Measurements from ENCODE around the gene CKS1B. TPM values are rescaled to one million over a fixed set of nuclear protein-coding genes. Genes with fewer than 3 reads are reported as not detected.
A peak's percentile ranks its signal among the peaks of the same experiment; 100 is the strongest.

CKS1B gene
- polyA plus RNA-seq, 3 donors from 2014 or later = 59.5 to 82.7 (median 67.5) TPM

GRCh38 chr1:154963643-154964042 is 10.8 kb upstream of the CKS1B start:
- Mint-ChIP-seq H3K27ac (peak overlapping the region in 5 of 6 donors; percentile 11 to 66 (median 35)), H3K36me3 (peaks cover 0 to 11% (median 10%) of the 10 kb centered on the region in 3 donors)
- no peak for DNase-seq

GRCh38 chr1:154964359-154964758 is 10.1 kb upstream of the CKS1B start:
- Mint-ChIP-seq H3K4me1 (peaks cover 26 to 30% of the 10 kb centered on the region in 2 donors), H3K36me3 (peaks cover 0 to 11% (median 10%) of the 10 kb centered on the region in 3 donors), H3K27ac (peak overlapping the region in 2 of 6 donors; percentile 60 to 64), H3K9me3 (no peaks in the 10 kb centered on the region), H3K27me3 (ENCODE audit: low read depth in 3 of 3) (peaks cover 0 to 2% (median 2%) of the 10 kb centered on the region in 3 donors), H3K4me3 (no peak overlapping the region)
- DNase-seq = no peak

More at GRCh38 chr1:154963643-154964042, 10.8 kb upstream of the CKS1B start:
- H3K27me3 Mint-ChIP-seq (ENCODE audit: low read depth in 3 of 3) = peaks cover 0 to 2% (median 2%) of the 10 kb centered on the region in 3 donors
- no peaks in the 10 kb centered on the region for H3K9me3 Mint-ChIP-seq
- peaks cover 22 to 30% of the 10 kb centered on the region in 2 donors for H3K4me1 Mint-ChIP-seq
- H3K4me3 Mint-ChIP-seq = peak overlapping the region in 1 of 5 donors; percentile 42

- no peaks in the 10 kb centered on the region for H3K9me3 Mint-ChIP-seq
- H3K27ac Mint-ChIP-seq = no peak overlapping the region
- H3K27me3 Mint-ChIP-seq (ENCODE audit: low read depth in 3 of 3) = peaks cover 0 to 2% (median 0%) of the 10 kb centered on the region in 3 donors
- no peak for DNase-seq
- no peak overlapping the region for H3K4me3 Mint-ChIP-seq
- H3K36me3 Mint-ChIP-seq = peaks cover 0 to 11% (median 10%) of the 10 kb centered on the region in 3 donors
- peaks cover 20 to 22% of the 10 kb centered on the region in 2 donors for H3K4me1 Mint-ChIP-seq
Measured at GRCh38 chr1:154966111-154966510, 8.4 kb upstream of the CKS1B start.

- H3K4me3 Mint-ChIP-seq = no peak overlapping the region
- H3K36me3 Mint-ChIP-seq = peaks cover 0 to 11% (median 10%) of the 10 kb centered on the region in 3 donors
- H3K4me1 Mint-ChIP-seq = peaks cover 14 to 29% of the 10 kb centered on the region in 2 donors
- H3K27ac Mint-ChIP-seq = peak overlapping the region in 1 of 6 donors; percentile 23
- no peak for DNase-seq
- peaks cover 0 to 2% (median 1%) of the 10 kb centered on the region in 3 donors for H3K27me3 Mint-ChIP-seq (ENCODE audit: low read depth in 3 of 3)
- no peaks in the 10 kb centered on the region for H3K9me3 Mint-ChIP-seq
Measured at GRCh38 chr1:154967331-154967950, 7.0 kb upstream of the CKS1B start.

GRCh38 chr1:154968731-154969130 is 5.8 kb upstream of the CKS1B start:
- Mint-ChIP-seq H3K9me3 (no peaks in the 10 kb centered on the region), H3K4me1 (peaks cover 8 to 25% of the 10 kb centered on the region in 2 donors), H3K36me3 (peaks cover 0 to 9% (median 6%) of the 10 kb centered on the region in 3 donors), H3K27ac (peak overlapping the region in 2 of 6 donors; percentile 35 to 36), H3K4me3 (no peak overlapping the region), H3K27me3 (ENCODE audit: low read depth in 3 of 3) (peaks cover 0 to 1% (median 0%) of the 10 kb centered on the region in 3 donors)
- DNase-seq = no peak

- no peak overlapping the region for H3K4me3 Mint-ChIP-seq
- H3K27ac Mint-ChIP-seq = peak overlapping the region in 2 of 6 donors; percentile 23 to 38
- H3K9me3 Mint-ChIP-seq = no peaks in the 10 kb centered on the region
- no peak for DNase-seq
- peaks cover 0 to 1% (median 0%) of the 10 kb centered on the region in 3 donors for H3K27me3 Mint-ChIP-seq (ENCODE audit: low read depth in 3 of 3)
- peaks cover 8 to 22% of the 10 kb centered on the region in 2 donors for H3K4me1 Mint-ChIP-seq
- peaks cover 0 to 7% (median 3%) of the 10 kb centered on the region in 3 donors for H3K36me3 Mint-ChIP-seq
Measured at GRCh38 chr1:154969246-154969645, 5.2 kb upstream of the CKS1B start.

- no peak overlapping the region for H3K4me3 Mint-ChIP-seq
- H3K4me1 Mint-ChIP-seq = peaks cover 8 to 22% of the 10 kb centered on the region in 2 donors
- H3K27ac Mint-ChIP-seq = peak overlapping the region in 1 of 6 donors; percentile 47
- H3K9me3 Mint-ChIP-seq = no peaks in the 10 kb centered on the region
- H3K27me3 Mint-ChIP-seq (ENCODE audit: low read depth in 3 of 3) = peaks cover 0 to 1% (median 0%) of the 10 kb centered on the region in 3 donors
- no peak for DNase-seq
- peaks cover 0 to 3% (median 0%) of the 10 kb centered on the region in 3 donors for H3K36me3 Mint-ChIP-seq
Measured at GRCh38 chr1:154969860-154970452, 4.5 kb upstream of the CKS1B start.

- peaks cover 8 to 22% of the 10 kb centered on the region in 2 donors for H3K4me1 Mint-ChIP-seq
- H3K27ac Mint-ChIP-seq = peak within 1 kb of the TSS; percentile 33 to 74 (median 48)
- no peaks in the 10 kb centered on the region for H3K9me3 Mint-ChIP-seq
- DNase-seq = no peak
- H3K27me3 Mint-ChIP-seq (ENCODE audit: low read depth in 3 of 3) = peaks cover 0 to 1% (median 0%) of the 10 kb centered on the region in 3 donors
- no peaks in the 10 kb centered on the region for H3K36me3 Mint-ChIP-seq
- peak within 1 kb of the TSS; percentile 2 to 62 (median 50) for H3K4me3 Mint-ChIP-seq
Measured at GRCh38 chr1:154970631-154971340, 3.7 kb upstream of the CKS1B start, which contains the start of gene SHC1. SHC1 (minus strand) TSS chr1:154970747; CDS start chr1:154970526, 221 bp downstream.

- peak overlapping the region; percentile 3 to 74 (median 48) for H3K27ac Mint-ChIP-seq
- peaks cover 0 to 1% (median 0%) of the 10 kb centered on the region in 3 donors for H3K27me3 Mint-ChIP-seq (ENCODE audit: low read depth in 3 of 3)
- H3K36me3 Mint-ChIP-seq = no peaks in the 10 kb centered on the region
- peak overlapping the region; percentile 2 to 62 (median 50) for H3K4me3 Mint-ChIP-seq
- DNase-seq = no peak
- H3K9me3 Mint-ChIP-seq = no peaks in the 10 kb centered on the region
- peaks cover 8 to 22% of the 10 kb centered on the region in 2 donors for H3K4me1 Mint-ChIP-seq
Measured at GRCh38 chr1:154971341-154971998, 3.0 kb upstream of the CKS1B start.

- Mint-ChIP-seq H3K4me3 (peak overlapping the region in 1 of 5 donors; percentile 15), H3K27me3 (ENCODE audit: low read depth in 3 of 3) (peaks cover 0 to 1% (median 0%) of the 10 kb centered on the region in 3 donors), H3K9me3 (no peaks in the 10 kb centered on the region), H3K27ac (peak overlapping the region in 2 of 6 donors; percentile 78 to 85), H3K4me1 (peaks cover 8 to 22% of the 10 kb centered on the region in 2 donors), H3K36me3 (no peaks in the 10 kb centered on the region)
- DNase-seq = no peak
Measured at GRCh38 chr1:154972213-154972516, 2.3 kb upstream of the CKS1B start.

- peaks cover 8 to 22% of the 10 kb centered on the region in 2 donors for H3K4me1 Mint-ChIP-seq
- DNase-seq = no peak
- H3K9me3 Mint-ChIP-seq = no peaks in the 10 kb centered on the region
- H3K4me3 Mint-ChIP-seq = peak overlapping the region in 1 of 5 donors; percentile 59
- peak overlapping the region in 2 of 6 donors; percentile 78 to 85 for H3K27ac Mint-ChIP-seq
- peaks cover 0 to 1% (median 0%) of the 10 kb centered on the region in 3 donors for H3K27me3 Mint-ChIP-seq (ENCODE audit: low read depth in 3 of 3)
- H3K36me3 Mint-ChIP-seq = no peaks in the 10 kb centered on the region
Measured at GRCh38 chr1:154972517-154973343, 1.8 kb upstream of the CKS1B start.

- H3K27ac Mint-ChIP-seq = no peak overlapping the region
- no peaks in the 10 kb centered on the region for H3K9me3 Mint-ChIP-seq
- DNase-seq = peak; percentile 86 to 88 (median 88)
- H3K4me3 Mint-ChIP-seq = no peak overlapping the region
- H3K4me1 Mint-ChIP-seq = peaks cover 8 to 22% of the 10 kb centered on the region in 2 donors
- peaks cover 0 to 1% (median 0%) of the 10 kb centered on the region in 3 donors for H3K27me3 Mint-ChIP-seq (ENCODE audit: low read depth in 3 of 3)
- no peaks in the 10 kb centered on the region for H3K36me3 Mint-ChIP-seq
Measured at GRCh38 chr1:154973344-154974101, 958 bp upstream of the CKS1B start.
